Lower leg skin (tissue), 4 donors: Measurements from ENCODE around the gene CRIP1. TPM values are rescaled to one million over a fixed set of nuclear protein-coding genes. Genes with fewer than 3 reads are reported as not detected.

Experiments
- DNase-seq, 2 donors: peaks; one replicate each; pipeline ENCODE4 v3.0.0-alpha.2; 2019; ENCODE audit warnings: low spot score in 2 of 2
- H3K4me3 ChIP-seq: fragments of 200-600 bp; sonication (generic); 2 replicates; pipeline ENCODE4 v1.5.1; 2017; ENCODE audit warnings: mild to moderate bottlenecking, low read depth; ENCODE audit not compliant: poor library complexity, severe bottlenecking
- CTCF ChIP-seq, 3 donors: fragments of 450-650 bp; IDR thresholded peaks; one replicate each; pipeline ENCODE4 v1.5.1; 2016; ENCODE audit warnings: antibody characterized with exemption in 3 of 3, mild to moderate bottlenecking in 3 of 3, moderate library complexity in 2 of 3
- POLR2A ChIP-seq, 2 donors: fragments of 450-650 bp; IDR thresholded peaks; one replicate each; pipeline ENCODE4 v1.6.1; 2016 to 2017; ENCODE audit warnings: antibody characterized with exemption in 2 of 2, mild to moderate bottlenecking in 1 of 2, moderate library complexity in 1 of 2
- WGBS, 2 donors: methylation state at CpG; one replicate each; pipeline ENCODE4 v1.1.5; 2018; 5-methylcytosine and 5-hydroxymethylcytosine counted together
- intact Hi-C: fragments of 100-400 bp; cut with DNase I; formaldehyde crosslinking; loops from one replicate; pipeline ENCODE4 v1.15.0; 2023; ENCODE audit warnings: low total_unique reads
- total RNA-seq, 4 donors: library from RNA; depleted of rRNA; stranded (reverse); fragments of >200 nt; gene quantifications; one replicate each; pipeline ENCODE4 v1.1.0, GENCODE V29; 2016

CRIP1 gene
- total RNA-seq, 4 donors from 2014 or later: 13.1 to 103 (median 63.2) TPM

DNA sequence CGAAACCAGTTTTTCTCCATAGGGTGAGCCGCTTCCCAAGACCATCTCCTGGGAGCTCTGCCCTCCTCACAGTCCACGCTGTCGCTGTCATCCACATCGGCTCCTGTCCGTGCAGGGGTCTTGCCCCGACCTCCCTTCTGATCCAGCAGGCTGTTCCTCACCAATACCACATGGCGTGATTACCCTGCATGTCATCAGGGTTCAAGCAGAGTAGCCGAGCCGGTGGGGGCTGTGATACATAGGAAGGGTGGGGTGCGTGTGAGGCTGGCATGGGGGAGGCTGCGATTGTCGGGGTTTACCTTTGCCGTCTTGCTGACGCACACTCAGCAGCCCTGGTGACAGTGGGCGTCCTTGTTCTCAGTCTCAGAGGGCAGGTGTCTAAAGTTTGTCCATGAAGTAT lies 21.4 kb downstream of the CRIP1 start:
- intact Hi-C loops: no loop called here
- DNase-seq: no peak
- TF ChIP-seq CTCF (IDR thresholded peaks at IDR 0.05): no peak
- no peak for TF ChIP-seq POLR2A (IDR thresholded peaks at IDR 0.05)
- H3K4me3 ChIP-seq: no peak overlapping the region
- WGBS, 2 donors: 80 to 88% methylated on average over 16 of the region's 16 CpGs

DNA sequence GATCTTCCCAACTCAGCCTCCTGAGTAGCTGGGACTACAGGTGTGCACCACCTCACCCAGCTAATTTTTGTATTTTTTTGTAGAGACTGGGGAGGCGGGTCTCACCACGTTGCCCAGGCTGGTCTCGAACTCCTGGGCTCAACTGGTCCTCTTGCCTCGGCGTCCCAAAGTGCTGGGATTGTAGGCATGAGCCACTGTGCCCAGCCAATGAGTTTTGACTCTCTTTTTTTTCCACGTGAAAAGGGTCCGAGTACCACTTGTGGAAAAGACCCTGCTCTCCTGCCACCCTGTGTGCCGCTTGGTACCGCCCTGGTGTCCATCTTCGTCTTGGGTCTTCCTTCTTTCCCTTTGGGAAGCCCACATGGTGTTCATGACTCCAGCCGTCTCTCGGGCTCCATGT lies 21.9 kb downstream of the CRIP1 start:
- intact Hi-C loops: no loop called here
- DNase-seq: no peak
- WGBS, 2 donors: 92 to 93% methylated on average over 12 of the region's 12 CpGs
- TF ChIP-seq POLR2A (IDR thresholded peaks at IDR 0.05) (no peak), CTCF (IDR thresholded peaks at IDR 0.05) (no peak)
- no peak overlapping the region for H3K4me3 ChIP-seq

DNA sequence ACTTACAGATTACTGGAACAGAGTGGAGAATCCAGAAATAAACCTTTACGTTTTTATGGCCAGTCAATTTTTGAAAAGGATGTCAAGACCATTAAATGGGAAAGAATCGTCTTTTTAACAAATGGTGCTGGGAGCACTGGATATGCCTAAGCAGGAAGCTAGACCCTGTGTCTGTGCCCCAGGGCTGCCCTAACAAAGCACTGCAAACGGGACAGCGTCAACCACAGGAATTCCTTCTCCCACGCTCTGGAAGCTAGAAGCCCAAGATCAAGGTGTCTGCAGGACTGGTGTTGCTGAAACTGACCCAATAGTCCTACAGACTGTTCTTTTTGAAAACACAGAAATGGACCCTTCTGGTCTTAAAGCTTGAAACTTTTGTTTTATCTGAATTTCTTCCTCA lies 30.4 kb downstream of the CRIP1 start:
- WGBS, 2 donors: 47 to 61% methylated on average over 5 of the region's 5 CpGs
- no peak overlapping the region for H3K4me3 ChIP-seq
- TF ChIP-seq POLR2A (IDR thresholded peaks at IDR 0.05) (no peak), CTCF (IDR thresholded peaks at IDR 0.05) (no peak)
- DNase-seq: no peak
- intact Hi-C loops: no loop called here

DNA sequence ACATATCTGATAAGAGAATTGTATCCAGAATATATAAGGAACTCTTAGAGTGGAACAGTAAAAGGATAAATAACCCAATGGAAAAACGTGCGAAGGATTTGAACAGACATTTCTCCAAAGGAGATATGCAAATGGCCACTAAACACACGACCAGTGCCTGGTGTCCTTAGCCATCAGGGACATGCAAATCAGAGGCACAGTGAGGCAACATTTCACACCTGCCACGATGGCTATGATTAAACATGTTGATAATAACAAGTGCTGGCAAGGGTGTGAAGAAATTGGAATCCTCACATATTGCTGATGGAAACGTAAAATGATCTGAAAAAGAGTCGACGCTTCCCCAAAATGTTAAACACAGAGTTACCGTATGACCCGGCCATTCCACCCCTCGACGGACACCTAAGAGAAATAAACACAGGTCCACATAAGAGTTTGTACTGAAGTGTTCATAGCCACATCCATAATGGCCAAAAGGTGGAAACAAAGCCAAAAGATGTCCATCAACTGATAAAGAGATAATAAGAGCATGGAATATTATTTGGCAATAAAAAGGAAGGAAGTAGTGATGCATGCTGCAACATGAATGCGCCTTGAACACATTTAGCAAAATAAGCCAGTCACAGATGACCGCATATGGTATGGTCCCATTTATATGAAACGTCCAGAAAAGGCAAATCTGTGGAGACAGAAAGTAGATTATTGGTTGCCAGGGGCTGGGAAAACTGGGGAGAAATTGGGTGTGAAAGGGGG lies 33.4 kb downstream of the CRIP1 start:
- WGBS, 2 donors: 68 to 69% methylated on average over 14 of the region's 14 CpGs

DNA sequence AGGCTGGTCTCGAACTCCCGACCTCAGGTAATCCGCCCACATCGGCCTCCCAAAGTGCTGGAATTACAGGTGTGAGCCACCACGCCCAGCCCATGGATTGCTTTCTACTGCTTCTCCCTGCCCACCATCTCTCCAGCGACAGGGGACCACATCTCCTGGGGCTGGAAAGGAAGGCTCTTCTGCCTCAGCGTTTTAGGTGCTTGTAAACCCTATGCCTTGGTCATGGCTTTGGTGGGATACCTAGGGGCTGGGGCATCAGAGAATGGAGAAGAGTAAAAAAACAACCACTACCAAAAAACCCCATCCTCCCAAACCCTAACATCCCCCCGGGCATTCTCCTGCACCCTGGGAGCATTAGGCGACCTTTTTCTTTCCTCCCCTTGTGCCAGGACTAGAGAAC lies 38.6 kb downstream of the CRIP1 start:
- TF ChIP-seq CTCF (IDR thresholded peaks at IDR 0.05): no peak
- no peak for TF ChIP-seq POLR2A (IDR thresholded peaks at IDR 0.05)
- intact Hi-C loops: loop anchor here (5.0 kb wide), 1 partner anchor 158 kb away; no protein-coding TSS in a partner anchor
- 88 to 91% methylated on average over 9 of the region's 9 CpGs for WGBS, 2 donors
- no peak for DNase-seq
- H3K4me3 ChIP-seq: no peak overlapping the region

More for the DNA sequence above, 33.4 kb downstream of the CRIP1 start:
- intact Hi-C loops: no loop called here
- no peak for TF ChIP-seq CTCF (IDR thresholded peaks at IDR 0.05)
- no peak for TF ChIP-seq POLR2A (IDR thresholded peaks at IDR 0.05)
- H3K4me3 ChIP-seq: no peak overlapping the region
- DNase-seq: no peak
